Measurements from ENCODE around the gene C10orf62. TPM values are rescaled to one million over a fixed set of nuclear protein-coding genes. Genes with fewer than 3 reads are reported as not detected.

C10orf62 gene
- total RNA-seq, 1 donor from 2014 or later = 0.34 TPM

DNA sequence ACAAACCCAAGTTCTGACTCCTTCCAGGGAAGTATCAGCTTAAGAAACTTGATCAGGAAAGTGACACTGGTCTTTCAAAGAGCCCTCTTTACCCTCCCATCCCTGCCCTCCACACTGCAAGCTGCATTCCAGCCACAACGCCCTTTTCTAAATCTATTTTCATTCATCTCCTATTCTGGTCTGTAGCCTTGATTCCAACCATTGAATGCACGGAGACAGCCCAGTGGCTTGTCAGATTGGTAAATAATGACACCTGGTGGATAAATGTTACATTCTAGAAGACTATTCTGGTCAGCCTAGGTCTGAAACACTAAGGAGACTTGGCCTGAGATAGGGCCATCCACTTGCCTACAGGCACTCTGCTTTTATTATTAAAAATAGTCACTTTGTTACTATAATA lies 22.9 kb downstream of the C10orf62 start:
- TF ChIP-seq, protein P1, sequence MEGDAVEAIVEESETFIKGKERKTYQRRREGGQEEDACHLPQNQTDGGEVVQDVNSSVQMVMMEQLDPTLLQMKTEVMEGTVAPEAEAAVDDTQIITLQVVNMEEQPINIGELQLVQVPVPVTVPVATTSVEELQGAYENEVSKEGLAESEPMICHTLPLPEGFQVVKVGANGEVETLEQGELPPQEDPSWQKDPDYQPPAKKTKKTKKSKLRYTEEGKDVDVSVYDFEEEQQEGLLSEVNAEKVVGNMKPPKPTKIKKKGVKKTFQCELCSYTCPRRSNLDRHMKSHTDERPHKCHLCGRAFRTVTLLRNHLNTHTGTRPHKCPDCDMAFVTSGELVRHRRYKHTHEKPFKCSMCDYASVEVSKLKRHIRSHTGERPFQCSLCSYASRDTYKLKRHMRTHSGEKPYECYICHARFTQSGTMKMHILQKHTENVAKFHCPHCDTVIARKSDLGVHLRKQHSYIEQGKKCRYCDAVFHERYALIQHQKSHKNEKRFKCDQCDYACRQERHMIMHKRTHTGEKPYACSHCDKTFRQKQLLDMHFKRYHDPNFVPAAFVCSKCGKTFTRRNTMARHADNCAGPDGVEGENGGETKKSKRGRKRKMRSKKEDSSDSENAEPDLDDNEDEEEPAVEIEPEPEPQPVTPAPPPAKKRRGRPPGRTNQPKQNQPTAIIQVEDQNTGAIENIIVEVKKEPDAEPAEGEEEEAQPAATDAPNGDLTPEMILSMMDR (conservative IDR thresholded peaks at IDR 0.05) = no peak
- Mint-ChIP-seq H3K4me1 (ENCODE audit: unreplicated experiment) (peaks cover under 1% of the 10 kb centered on the region), H3K36me3 (peaks cover 4% of the 10 kb centered on the region), H3K4me3 (no peak overlapping the region), H3K9me3 (no peaks in the 10 kb centered on the region), H3K27me3 (no peaks in the 10 kb centered on the region), H3K27ac (no peak overlapping the region)
- no peak for DNase-seq (ENCODE audit: extremely low spot score, unreplicated experiment)

- no peaks in the 10 kb centered on the region for H3K9me3 Mint-ChIP-seq
- H3K27ac Mint-ChIP-seq = no peak overlapping the region
- DNase-seq (ENCODE audit: extremely low spot score, unreplicated experiment) = no peak
- peaks cover 7% of the 10 kb centered on the region for H3K36me3 Mint-ChIP-seq
- H3K27me3 Mint-ChIP-seq = no peaks in the 10 kb centered on the region
- peaks cover 3% of the 10 kb centered on the region for H3K4me1 Mint-ChIP-seq (ENCODE audit: unreplicated experiment)
- TF ChIP-seq, protein P1 (conservative IDR thresholded peaks at IDR 0.05) = no peak
- H3K4me3 Mint-ChIP-seq = no peak overlapping the region
These were observed 28.8 kb downstream of the C10orf62 start for GRCh38 chr10:97618285-97618684.

DNA sequence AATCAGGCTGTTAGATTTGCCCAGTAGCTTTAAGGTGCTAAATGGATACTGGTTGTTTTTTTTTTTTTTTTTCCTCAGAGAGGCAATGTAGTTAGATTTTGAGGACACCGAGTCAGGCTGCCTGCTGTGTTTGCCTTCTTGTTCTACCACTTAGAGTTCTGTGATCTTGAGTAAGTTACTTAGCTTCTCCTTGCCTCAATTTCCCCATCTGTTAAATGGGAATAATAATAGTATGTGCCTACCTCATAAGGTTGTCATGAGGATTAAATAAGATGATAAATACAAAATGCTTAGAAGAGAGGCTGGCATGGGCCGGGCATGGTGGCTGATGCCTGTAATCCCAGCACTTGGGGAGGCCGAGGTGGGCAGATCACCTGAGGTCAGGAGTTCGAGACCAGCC lies 29.2 kb downstream of the C10orf62 start:
- no peak for DNase-seq (ENCODE audit: extremely low spot score, unreplicated experiment)
- Mint-ChIP-seq H3K36me3 (peaks cover 7% of the 10 kb centered on the region), H3K4me1 (ENCODE audit: unreplicated experiment) (peaks cover 3% of the 10 kb centered on the region), H3K27ac (no peak overlapping the region), H3K9me3 (no peaks in the 10 kb centered on the region), H3K4me3 (no peak overlapping the region), H3K27me3 (no peaks in the 10 kb centered on the region)
- TF ChIP-seq, protein P1 (conservative IDR thresholded peaks at IDR 0.05) = no peak

- DNase-seq (ENCODE audit: extremely low spot score, unreplicated experiment) = no peak
- H3K4me1 Mint-ChIP-seq (ENCODE audit: unreplicated experiment) = peaks cover 3% of the 10 kb centered on the region
- H3K36me3 Mint-ChIP-seq = peaks cover 3% of the 10 kb centered on the region
- no peaks in the 10 kb centered on the region for H3K9me3 Mint-ChIP-seq
- no peak overlapping the region for H3K27ac Mint-ChIP-seq
- H3K4me3 Mint-ChIP-seq = no peak overlapping the region
- TF ChIP-seq, protein P1 (conservative IDR thresholded peaks at IDR 0.05) = no peak
- H3K27me3 Mint-ChIP-seq = no peaks in the 10 kb centered on the region
These were observed 33.8 kb downstream of the C10orf62 start for GRCh38 chr10:97623277-97623676.

DNA sequence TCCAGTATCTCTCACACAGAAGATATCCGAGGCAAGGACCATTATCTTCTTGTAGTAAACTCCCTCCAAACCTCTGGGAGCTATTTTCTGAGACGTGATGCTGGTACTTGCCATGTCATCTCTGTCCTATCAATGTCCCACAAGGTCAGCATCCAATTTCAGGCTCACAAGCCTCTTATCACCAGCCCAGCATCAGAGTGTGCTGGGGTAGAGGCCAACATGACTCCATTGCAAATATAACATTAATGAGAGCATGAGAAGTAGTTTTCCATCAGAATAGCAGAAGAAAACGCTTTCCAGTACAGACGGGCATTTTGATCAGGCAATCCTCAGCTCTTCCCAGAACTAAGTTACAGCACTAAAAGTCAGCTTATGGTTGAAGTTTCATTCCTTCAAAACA lies 38.2 kb downstream of the C10orf62 start:
- H3K36me3 Mint-ChIP-seq = no peaks in the 10 kb centered on the region
- TF ChIP-seq, protein P1 (conservative IDR thresholded peaks at IDR 0.05) = no peak
- H3K4me1 Mint-ChIP-seq (ENCODE audit: unreplicated experiment) = peaks cover 6% of the 10 kb centered on the region
- H3K4me3 Mint-ChIP-seq = no peak overlapping the region
- DNase-seq (ENCODE audit: extremely low spot score, unreplicated experiment) = no peak
- no peaks in the 10 kb centered on the region for H3K27me3 Mint-ChIP-seq
- no peaks in the 10 kb centered on the region for H3K9me3 Mint-ChIP-seq
- no peak overlapping the region for H3K27ac Mint-ChIP-seq

GRCh38 chr10:97628228-97628627 lies 38.7 kb downstream of the C10orf62 start:
- TF ChIP-seq, protein P1 (conservative IDR thresholded peaks at IDR 0.05) = no peak
- no peak for DNase-seq (ENCODE audit: extremely low spot score, unreplicated experiment)
- Mint-ChIP-seq H3K9me3 (no peaks in the 10 kb centered on the region), H3K4me1 (ENCODE audit: unreplicated experiment) (peaks cover 7% of the 10 kb centered on the region), H3K27me3 (no peaks in the 10 kb centered on the region), H3K27ac (no peak overlapping the region), H3K4me3 (no peak overlapping the region), H3K36me3 (no peaks in the 10 kb centered on the region)
